Breast epithelium (tissue), 3 donors: ENCODE results near the gene NCKAP5L.

Experiments used
- POLR2AphosphoS5 ChIP-seq, 3 donors: sonication (generic); formaldehyde crosslinking; IDR thresholded peaks; one replicate each; pipeline ENCODE4 v1.6.1; 2017; ENCODE audit warnings: antibody characterized with exemption in 3 of 3
- TF ChIP-seq, protein P1 (sequence below), 3 donors: fragments of 450-650 bp; IDR thresholded peaks; one replicate each; pipeline ENCODE4 v1.5.1; 2016 to 2017; ENCODE audit warnings: antibody characterized with exemption in 3 of 3, mild to moderate bottlenecking in 3 of 3, moderate library complexity in 3 of 3

DNA sequence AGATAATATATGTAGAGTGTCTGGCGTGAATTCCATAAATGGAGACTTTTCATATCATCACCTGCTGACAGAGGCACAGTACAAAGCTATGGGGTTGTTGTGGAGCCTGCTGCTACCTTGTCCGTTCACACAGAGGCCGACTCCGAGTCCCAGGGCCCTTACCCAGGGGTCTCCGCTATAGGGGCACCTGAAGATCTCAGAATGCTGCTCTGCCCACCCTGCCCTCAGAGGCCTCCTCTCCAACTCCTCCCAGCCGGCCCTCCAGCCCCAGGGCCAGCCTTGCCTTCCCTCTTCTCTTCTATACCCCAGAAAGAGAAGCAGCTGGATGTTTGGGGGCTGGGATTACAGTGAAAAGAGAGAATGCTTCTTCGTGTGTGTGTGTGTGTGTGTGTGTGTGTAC lies 21.3 kb downstream of the NCKAP5L start:
- TF ChIP-seq, protein P1, sequence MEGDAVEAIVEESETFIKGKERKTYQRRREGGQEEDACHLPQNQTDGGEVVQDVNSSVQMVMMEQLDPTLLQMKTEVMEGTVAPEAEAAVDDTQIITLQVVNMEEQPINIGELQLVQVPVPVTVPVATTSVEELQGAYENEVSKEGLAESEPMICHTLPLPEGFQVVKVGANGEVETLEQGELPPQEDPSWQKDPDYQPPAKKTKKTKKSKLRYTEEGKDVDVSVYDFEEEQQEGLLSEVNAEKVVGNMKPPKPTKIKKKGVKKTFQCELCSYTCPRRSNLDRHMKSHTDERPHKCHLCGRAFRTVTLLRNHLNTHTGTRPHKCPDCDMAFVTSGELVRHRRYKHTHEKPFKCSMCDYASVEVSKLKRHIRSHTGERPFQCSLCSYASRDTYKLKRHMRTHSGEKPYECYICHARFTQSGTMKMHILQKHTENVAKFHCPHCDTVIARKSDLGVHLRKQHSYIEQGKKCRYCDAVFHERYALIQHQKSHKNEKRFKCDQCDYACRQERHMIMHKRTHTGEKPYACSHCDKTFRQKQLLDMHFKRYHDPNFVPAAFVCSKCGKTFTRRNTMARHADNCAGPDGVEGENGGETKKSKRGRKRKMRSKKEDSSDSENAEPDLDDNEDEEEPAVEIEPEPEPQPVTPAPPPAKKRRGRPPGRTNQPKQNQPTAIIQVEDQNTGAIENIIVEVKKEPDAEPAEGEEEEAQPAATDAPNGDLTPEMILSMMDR (IDR thresholded peaks at IDR 0.05) = no peak
- TF ChIP-seq POLR2AphosphoS5 (IDR thresholded peaks at IDR 0.05) = no peak
